A549 (cell line): ENCODE measurements around the gene RNF227. TPM values are rescaled to one million over a fixed set of nuclear protein-coding genes. Genes with fewer than 3 reads are reported as not detected.

ENCODE experiments used
- ATAC-seq, 2 experiments: fragments of 200-7000 bp in 1 of 2; fragments of >200 bp in 1 of 2; cut with Nextera tagmentation in 1 of 2; cut with Tn5 transposase in 1 of 2; 3 replicates each; pipeline versions ENCODE4 v1.8.0 to v1.9.1; 2018 to 2020; ENCODE audit warnings: mild to moderate bottlenecking in 1 of 2, moderate library complexity in 1 of 2
- CTCF ChIA-PET: fragments of 300-600 bp; sonication (Branson Sonifier 250); formaldehyde crosslinking; extraction: SDS; loops from one replicate; lab custom pipeline; 2021; ENCODE audit warnings: antibody characterized with exemption, inconsistent platforms; lab: Yijun Ruan, JAX
- POLR2A ChIA-PET: fragments of 350-600 bp; formaldehyde crosslinking; extraction: SDS; loops from one replicate; lab custom pipeline; 2021; ENCODE audit warnings: antibody characterized with exemption, inconsistent platforms; lab: Yijun Ruan, JAX
- DNase-seq, 2 experiments: peaks; one replicate each; pipeline versions ENCODE4 v3.0.0 to v3.0.0-alpha.2; 2011 to 2016; ENCODE audit warnings: low read depth in 1 of 2, low spot score in 1 of 2
- FAIRE-seq: peaks from 2 replicates; lab custom pipeline; 2011; peaks lifted over from hg19 to GRCh38; lab: Jason Lieb, UNC
- H3K27ac ChIP-seq, 2 experiments: fragments of >200 bp; sonication (Bioruptor Twin); formaldehyde crosslinking; 3 replicates each; pipeline ENCODE4 v1.5.1; 2016 to 2017
- H3K4me1 ChIP-seq: fragments of >200 bp; sonication (Bioruptor Twin); formaldehyde crosslinking; 3 replicates; pipeline ENCODE4 v1.6.1; 2016
- H3K4me2 ChIP-seq: fragments of >200 bp; sonication (Bioruptor Twin); formaldehyde crosslinking; 3 replicates; pipeline ENCODE4 v1.6.1; 2016
- H3K4me3 ChIP-seq: fragments of >200 bp; sonication (Bioruptor Twin); formaldehyde crosslinking; 3 replicates; pipeline ENCODE4 v1.5.1; 2016
- H3K9me3 ChIP-seq: fragments of >200 bp; sonication (Bioruptor Twin); formaldehyde crosslinking; 3 replicates; pipeline ENCODE4 v1.6.1; 2016
- BHLHE40 ChIP-seq: IDR thresholded peaks from 2 replicates; pipeline ENCODE4 v1.6.1; 2012; ENCODE audit warnings: low read depth, low read length, inconsistent platforms
- CBX2 ChIP-seq: fragments of 200-600 bp; sonication (generic); IDR thresholded peaks from 2 replicates; pipeline ENCODE4 v1.6.1; 2016; ENCODE audit warnings: low read depth, mild to moderate bottlenecking, borderline replicate concordance
- CEBPB ChIP-seq, 2 experiments: fragments of >200 bp in 1 of 2; sonication (Bioruptor Twin) in 1 of 2; formaldehyde crosslinking in 1 of 2; IDR thresholded peaks; 2 replicates each; pipeline ENCODE4 v1.6.1; 2012 to 2016
- EP300 ChIP-seq, 2 experiments: fragments of >200 bp; sonication (Bioruptor Twin); formaldehyde crosslinking; IDR thresholded peaks; 2 replicates in 1 of 2; 3 replicates in 1 of 2; pipeline ENCODE4 v1.6.1; 2016 to 2017
- ESRRA ChIP-seq: fragments of 150-350 bp; IDR thresholded peaks from 2 replicates; pipeline ENCODE4 v1.6.1; 2014; ENCODE audit warnings: mild to moderate bottlenecking, low read length, borderline replicate concordance
- FOSB ChIP-seq: fragments of 250-450 bp; sonication (Bioruptor Pico); IDR thresholded peaks from 2 replicates; pipeline ENCODE4 v1.5.0; 2020; ENCODE audit warnings: mild to moderate bottlenecking, moderate library complexity
- FOSL2 ChIP-seq, 2 experiments: fragments of 450-650 bp in 1 of 2; fragments of >200 bp in 1 of 2; sonication (Bioruptor Twin) in 1 of 2; formaldehyde crosslinking; IDR thresholded peaks; 2 replicates each; pipeline versions ENCODE4 v1.5.0 to v1.6.1; 2016 to 2020; ENCODE audit warnings: mild to moderate bottlenecking in 1 of 2, moderate library complexity in 1 of 2
- HOXB13 ChIP-seq: fragments of 250-450 bp; sonication (Bioruptor Pico); IDR thresholded peaks from 2 replicates; pipeline ENCODE4 v1.5.0; 2020; ENCODE audit warnings: low read depth, mild to moderate bottlenecking, moderate library complexity
- HOXB5 ChIP-seq: fragments of 250-450 bp; sonication (Bioruptor Pico); IDR thresholded peaks from 2 replicates; pipeline ENCODE4 v1.5.0; 2020; ENCODE audit warnings: mild to moderate bottlenecking, moderate library complexity
- MAFK ChIP-seq: fragments of 450-650 bp; IDR thresholded peaks from 2 replicates; pipeline ENCODE4 v1.6.1; 2014; ENCODE audit not compliant: partially characterized antibody
- NPAS2 ChIP-seq: fragments of 250-450 bp; sonication (Bioruptor Pico); IDR thresholded peaks from 2 replicates; pipeline ENCODE4 v1.8.0; 2022; ENCODE audit warnings: mild to moderate bottlenecking, moderate library complexity, borderline replicate concordance
- POLR2AphosphoS2 ChIP-seq: conservative IDR thresholded peaks from 2 replicates; pipeline ENCODE4 v1.6.1; 2012; ENCODE audit warnings: low read length, improper control_type of control experiment, inconsistent platforms
- RCOR1 ChIP-seq: fragments of 150-350 bp; IDR thresholded peaks from 2 replicates; pipeline ENCODE4 v1.6.1; 2014; ENCODE audit warnings: antibody characterized with exemption, low read length, low read depth
- TP53 ChIP-seq: fragments of 250-450 bp; sonication (Bioruptor Pico); IDR thresholded peaks from 2 replicates; pipeline ENCODE4 v1.5.0; 2021; ENCODE audit warnings: mild to moderate bottlenecking, moderate library complexity
- WGBS: methylation state at CpG from one replicate; pipeline ENCODE4 v1.1.6; 2017; ENCODE audit errors: missing lambda C conversion rate; 5-methylcytosine and 5-hydroxymethylcytosine counted together
- polyA plus RNA-seq, 4 experiments: library from polyadenylated mRNA; depleted of rRNA in 3 of 4; stranded (reverse); fragments of >200 nt; fragmentation: RNase III in 1 of 4; extraction: RNeasy Plus Mini Kit Qiagen cat#74134 plus additional on column Dnase treatment in 1 of 4; gene quantifications; 2 replicates in 3 of 4; 3 replicates in 1 of 4; pipeline ENCODE4 v1.2.3, GENCODE V29; 2011 to 2017
- TF ChIP-seq, protein P1 (sequence below): fragments of 250-450 bp; sonication (Bioruptor Pico); IDR thresholded peaks from 2 replicates; pipeline ENCODE4 v1.5.0; 2021; ENCODE audit warnings: mild to moderate bottlenecking, moderate library complexity, borderline replicate concordance
- TF ChIP-seq, protein P2 (sequence below): fragments of 450-650 bp; IDR thresholded peaks from 2 replicates; pipeline ENCODE4 v1.6.1; 2014; ENCODE audit warnings: antibody characterized with exemption
- TF ChIP-seq, protein P3 (sequence below): fragments of 150-350 bp; IDR thresholded peaks from 2 replicates; pipeline ENCODE4 v1.6.1; 2014; ENCODE audit warnings: low read depth, mild to moderate bottlenecking, low read length

RNF227 gene
- polyA plus RNA-seq, 2 of the 4 experiments (the other 2 are of a cell fraction): 2.1 to 4.1 TPM

DNA sequence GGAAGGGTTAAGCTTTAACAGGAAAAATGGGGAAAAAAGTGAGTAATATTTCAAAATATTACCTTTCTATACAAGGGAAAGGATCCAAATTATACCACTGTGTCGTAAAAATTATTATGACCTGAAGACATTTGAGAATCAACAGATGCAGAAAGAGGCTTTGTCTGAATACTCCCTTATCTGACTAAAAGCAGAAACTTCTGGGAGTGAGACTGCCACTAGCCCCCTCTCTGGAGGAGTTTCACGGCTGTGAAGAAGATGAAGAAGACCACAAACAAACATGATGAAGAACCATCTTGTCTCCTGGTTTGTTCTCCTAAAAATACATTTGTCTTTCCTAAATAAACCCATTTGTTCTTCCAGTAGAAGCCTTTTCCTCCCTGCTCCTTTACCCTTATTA lies 45.3 kb upstream of the RNF227 start:
- WGBS: 24% methylated on average over 2 of the region's 2 CpGs
- Histone ChIP-seq H3K27ac (no peak overlapping the region), H3K9me3 (no peaks in the 10 kb centered on the region), H3K4me2 (no peak overlapping the region), H3K4me3 (no peak overlapping the region), H3K4me1 (no peaks in the 10 kb centered on the region)
- ChIA-PET POLR2A (no interaction called here), CTCF (interaction anchor here (1.5 to 33.2 kb wide), 4 partner anchors 11 to 96 kb away, joined by 4 to 470 read pairs (median 6); no protein-coding TSS in a partner anchor)
- TF ChIP-seq, protein P1, sequence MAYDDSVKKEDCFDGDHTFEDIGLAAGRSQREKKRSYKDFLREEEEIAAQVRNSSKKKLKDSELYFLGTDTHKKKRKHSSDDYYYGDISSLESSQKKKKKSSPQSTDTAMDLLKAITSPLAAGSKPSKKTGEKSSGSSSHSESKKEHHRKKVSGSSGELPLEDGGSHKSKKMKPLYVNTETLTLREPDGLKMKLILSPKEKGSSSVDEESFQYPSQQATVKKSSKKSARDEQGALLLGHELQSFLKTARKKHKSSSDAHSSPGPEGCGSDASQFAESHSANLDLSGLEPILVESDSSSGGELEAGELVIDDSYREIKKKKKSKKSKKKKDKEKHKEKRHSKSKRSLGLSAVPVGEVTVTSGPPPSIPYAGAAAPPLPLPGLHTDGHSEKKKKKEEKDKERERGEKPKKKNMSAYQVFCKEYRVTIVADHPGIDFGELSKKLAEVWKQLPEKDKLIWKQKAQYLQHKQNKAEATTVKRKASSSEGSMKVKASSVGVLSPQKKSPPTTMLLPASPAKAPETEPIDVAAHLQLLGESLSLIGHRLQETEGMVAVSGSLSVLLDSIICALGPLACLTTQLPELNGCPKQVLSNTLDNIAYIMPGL (CRISPR knock-in tag): no peak
- TF ChIP-seq, protein P2, sequence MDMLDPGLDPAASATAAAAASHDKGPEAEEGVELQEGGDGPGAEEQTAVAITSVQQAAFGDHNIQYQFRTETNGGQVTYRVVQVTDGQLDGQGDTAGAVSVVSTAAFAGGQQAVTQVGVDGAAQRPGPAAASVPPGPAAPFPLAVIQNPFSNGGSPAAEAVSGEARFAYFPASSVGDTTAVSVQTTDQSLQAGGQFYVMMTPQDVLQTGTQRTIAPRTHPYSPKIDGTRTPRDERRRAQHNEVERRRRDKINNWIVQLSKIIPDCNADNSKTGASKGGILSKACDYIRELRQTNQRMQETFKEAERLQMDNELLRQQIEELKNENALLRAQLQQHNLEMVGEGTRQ: no peak
- TF ChIP-seq, protein P3, sequence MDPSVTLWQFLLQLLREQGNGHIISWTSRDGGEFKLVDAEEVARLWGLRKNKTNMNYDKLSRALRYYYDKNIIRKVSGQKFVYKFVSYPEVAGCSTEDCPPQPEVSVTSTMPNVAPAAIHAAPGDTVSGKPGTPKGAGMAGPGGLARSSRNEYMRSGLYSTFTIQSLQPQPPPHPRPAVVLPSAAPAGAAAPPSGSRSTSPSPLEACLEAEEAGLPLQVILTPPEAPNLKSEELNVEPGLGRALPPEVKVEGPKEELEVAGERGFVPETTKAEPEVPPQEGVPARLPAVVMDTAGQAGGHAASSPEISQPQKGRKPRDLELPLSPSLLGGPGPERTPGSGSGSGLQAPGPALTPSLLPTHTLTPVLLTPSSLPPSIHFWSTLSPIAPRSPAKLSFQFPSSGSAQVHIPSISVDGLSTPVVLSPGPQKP: no peak
- TF ChIP-seq CEBPB (IDR thresholded peaks at IDR 0.05): no peak
- no peak for TF ChIP-seq FOSB (CRISPR knock-in tag)
- TF ChIP-seq MAFK: no peak
- no peak for TF ChIP-seq CBX2
- no peak for TF ChIP-seq BHLHE40
- TF ChIP-seq EP300 (IDR thresholded peaks at IDR 0.05): no peak
- TF ChIP-seq NPAS2 (CRISPR knock-in tag): no peak
- no peak for TF ChIP-seq TP53 (CRISPR knock-in tag)
- no peak for TF ChIP-seq POLR2AphosphoS2
- TF ChIP-seq FOSL2 (IDR thresholded peaks at IDR 0.05): no peak
- no peak for TF ChIP-seq FOSL2 (CRISPR knock-in tag; IDR thresholded peaks at IDR 0.05)
- TF ChIP-seq ESRRA: no peak
- no peak for TF ChIP-seq RCOR1
- FAIRE-seq: peak; percentile 93
- no peak for ATAC-seq
- DNase-seq: no peak

DNA sequence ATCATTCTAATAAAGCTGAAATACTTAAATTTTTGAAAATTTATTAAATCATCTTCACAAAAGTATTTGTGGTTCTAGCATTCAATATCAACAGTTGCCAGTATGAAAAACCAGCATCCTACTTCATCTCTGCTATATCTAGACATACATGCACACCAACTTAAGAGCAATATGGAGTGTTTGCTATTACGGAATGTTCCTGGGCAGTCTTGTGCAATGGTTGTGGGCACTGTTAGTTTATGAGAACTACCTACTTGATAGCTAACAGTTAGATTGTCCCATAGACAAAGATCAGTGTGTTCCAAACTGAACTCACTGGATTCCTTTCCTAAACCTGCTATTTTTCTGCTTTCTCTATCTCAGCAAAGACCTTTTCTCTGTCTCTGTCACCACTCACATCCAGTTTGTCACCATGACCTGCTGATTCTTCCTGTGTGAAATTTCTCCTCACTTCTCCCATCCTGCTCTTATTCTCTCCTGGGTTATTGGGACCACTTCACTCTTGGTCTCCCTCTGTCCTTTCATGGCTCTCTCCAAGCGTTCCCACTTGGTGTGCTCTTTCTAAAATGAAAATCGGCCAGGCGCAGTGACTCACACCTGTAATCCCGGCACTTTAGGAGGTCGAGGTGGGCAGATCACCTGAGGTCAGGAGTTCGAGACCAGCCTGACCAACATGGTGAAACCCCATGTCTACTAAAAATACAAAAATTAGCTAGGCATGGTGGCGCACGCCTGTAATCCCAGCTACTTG lies 43.6 kb upstream of the RNF227 start:
- peak; percentile 36 for FAIRE-seq
- WGBS: 71% methylated on average over 9 of the region's 9 CpGs
- TF ChIP-seq MAFK (no peak), FOSB (CRISPR knock-in tag) (no peak), HOXB13 (CRISPR knock-in tag) (no peak), CEBPB (IDR thresholded peaks at IDR 0.05) (no peak), HOXB5 (no peak)
- H3K4me3 ChIP-seq: no peak overlapping the region
- peak overlapping the region in 1 of 2 experiments; percentile 23; a peak in 1 of 6 replicates for H3K27ac ChIP-seq
- H3K4me2 ChIP-seq: no peak overlapping the region
- ATAC-seq: no peak; a peak in 1 of 6 replicates
- ChIA-PET POLR2A (no interaction called here), CTCF (interaction anchor here (0.6 to 33.2 kb wide), 4 partner anchors 24 to 324 kb away, joined by 3 to 470 read pairs (median 4); no protein-coding TSS in a partner anchor)
- DNase-seq: no peak
- no peaks in the 10 kb centered on the region for H3K9me3 ChIP-seq
- no peaks in the 10 kb centered on the region for H3K4me1 ChIP-seq
